HG03521 (cell line): Measurements from ENCODE around the gene DYNC2I2.
"Not testable (repeated sequence)": the region's sequence is repeated elsewhere in the genome, so short reads cannot be mapped to it uniquely, and the experiment has no call there.

Experiments
- ATAC-seq: cut with Tn5 transposase; IDR thresholded peaks from one replicate; pipeline ENCODE4 v1.9.1; 2021; ENCODE audit warnings: mild to moderate bottlenecking, moderate library complexity; ENCODE audit not compliant: unreplicated experiment

Gene DYNC2I2

GRCh38 chr9:128656416-128657343, at the start of gene DYNC2I2:
DYNC2I2 (minus strand) TSS chr9:128656847; CDS start chr9:128656726, 121 bp downstream.
- peak; percentile 58 for ATAC-seq

- no peak for ATAC-seq
Observed at GRCh38 chr9:128706045-128706444, 49.4 kb upstream of the DYNC2I2 start.

- no peak for ATAC-seq
Observed at GRCh38 chr9:128705051-128705965, 48.7 kb upstream of the DYNC2I2 start.

- ATAC-seq, result no peak
Observed at GRCh38 chr9:128704356-128704670, 47.7 kb upstream of the DYNC2I2 start.

GRCh38 chr9:128703616-128704355, 47.1 kb upstream of the DYNC2I2 start:
- ATAC-seq, result no peak

GRCh38 chr9:128702949-128703615, 46.4 kb upstream of the DYNC2I2 start:
- peak; percentile 14 for ATAC-seq

- peak; percentile 69 for ATAC-seq
Observed at GRCh38 chr9:128702445-128702948, 45.9 kb upstream of the DYNC2I2 start, which contains the start of gene PKN3. PKN3 (plus strand) TSS chr9:128702503; CDS start chr9:128702916, 413 bp downstream.

GRCh38 chr9:128701227-128701854, 44.7 kb upstream of the DYNC2I2 start:
- ATAC-seq, result no peak

- not testable (repeated sequence) for ATAC-seq
Observed at GRCh38 chr9:128699096-128699795, 42.6 kb upstream of the DYNC2I2 start.

GRCh38 chr9:128696923-128697707, 40.5 kb upstream of the DYNC2I2 start:
- no peak for ATAC-seq

GRCh38 chr9:128694344-128694743, 37.7 kb upstream of the DYNC2I2 start:
- ATAC-seq, result no peak

- ATAC-seq, result not testable (repeated sequence)
Observed at GRCh38 chr9:128693738-128694137, 37.1 kb upstream of the DYNC2I2 start.

GRCh38 chr9:128690684-128691034, 34.0 kb upstream of the DYNC2I2 start:
- no peak for ATAC-seq

GRCh38 chr9:128689820-128690683, 33.4 kb upstream of the DYNC2I2 start:
- no peak for ATAC-seq

GRCh38 chr9:128689293-128689774, 32.7 kb upstream of the DYNC2I2 start:
- peak; percentile 1 for ATAC-seq

- ATAC-seq, result peak; percentile 75
Observed at GRCh38 chr9:128688501-128689292, 32.0 kb upstream of the DYNC2I2 start, which contains the start of gene SET. SET (plus strand) TSS chr9:128689222; CDS start chr9:128689583, 361 bp downstream.
